Spleen (tissue), 11 donors: ENCODE data around the gene VANGL2. TPM values are rescaled to one million over a fixed set of nuclear protein-coding genes. Genes with fewer than 3 reads are reported as not detected.

Experiments
- DNase-seq: peaks from one replicate; pipeline ENCODE4 v3.0.0-alpha.2; 2020
- H3K27ac ChIP-seq, 8 donors: fragments of 200-600 bp; sonication (generic) in 7 of 8; 1 replicate in 4 of 8; 2 replicates in 4 of 8; pipeline versions ENCODE4 v1.5.0 to v1.8.0; 2016 to 2021; ENCODE audit warnings: inconsistent platforms in 4 of 8, mild to moderate bottlenecking in 4 of 8, moderate library complexity in 1 of 8
- H3K27me3 ChIP-seq, 7 donors: fragments of 200-600 bp; sonication (generic) in 6 of 7; replicated peaks in 1 of 7; 1 replicate in 4 of 7; 2 replicates in 3 of 7; pipeline versions ENCODE4 v1.5.0 to v1.8.0; 2016 to 2021; ENCODE audit warnings: inconsistent platforms in 3 of 7, mild to moderate bottlenecking in 1 of 7
- H3K36me3 ChIP-seq, 6 donors: fragments of 200-600 bp; sonication (generic) in 5 of 6; 1 replicate in 4 of 6; 2 replicates in 2 of 6; pipeline versions ENCODE4 v1.5.0 to v1.8.0; 2016 to 2021; ENCODE audit warnings: inconsistent platforms in 2 of 6
- H3K4me1 ChIP-seq, 6 donors: fragments of 200-600 bp; sonication (generic) in 5 of 6; 1 replicate in 3 of 6; 2 replicates in 3 of 6; pipeline versions ENCODE4 v1.5.0 to v1.8.0; 2016 to 2021; ENCODE audit warnings: inconsistent platforms in 3 of 6
- H3K4me3 ChIP-seq, 8 donors: fragments of 200-600 bp; sonication (generic) in 7 of 8; 1 replicate in 4 of 8; 2 replicates in 4 of 8; pipeline versions ENCODE4 v1.5.0 to v1.8.0; 2016 to 2021; ENCODE audit warnings: inconsistent platforms in 4 of 8, mild to moderate bottlenecking in 4 of 8, moderate library complexity in 2 of 8
- H3K9me3 ChIP-seq, 8 donors: fragments of 200-600 bp; sonication (generic) in 7 of 8; 1 replicate in 4 of 8; 2 replicates in 4 of 8; pipeline versions ENCODE4 v1.5.0 to v1.8.0; 2016 to 2021; ENCODE audit warnings: inconsistent platforms in 4 of 8
- POLR2A ChIP-seq, 3 donors: fragments of 450-650 bp; IDR thresholded peaks; one replicate each; pipeline ENCODE4 v1.5.1; 2017; ENCODE audit warnings: antibody characterized with exemption in 3 of 3, mild to moderate bottlenecking in 1 of 3
- POLR2AphosphoS5 ChIP-seq, 3 donors: sonication (generic); formaldehyde crosslinking; IDR thresholded peaks; one replicate each; pipeline ENCODE4 v1.5.1; 2017; ENCODE audit warnings: antibody characterized with exemption in 3 of 3
- WGBS, 5 donors: extraction: QIAGEN DNeasy Blood & Tissue Kit in 3 of 5; methylation state at CpG; one replicate each; pipeline versions ENCODE4 v1.1.5 to v1.1.7; 2013 to 2018; 5-methylcytosine and 5-hydroxymethylcytosine counted together
- intact Hi-C: fragments of 100-400 bp; cut with DNase I; formaldehyde crosslinking; loops from one replicate; pipeline ENCODE4 v1.15.0; 2023; ENCODE audit warnings: low total_unique reads
- polyA plus RNA-seq, 3 donors: library from polyadenylated mRNA; stranded (reverse); fragments of 200-250 nt; gene quantifications; one replicate each; pipeline ENCODE4 v1.2.1, GENCODE V29; 2013
- total RNA-seq, 7 donors: library from RNA; depleted of rRNA in 3 of 7; stranded (reverse); fragments of >200 nt in 3 of 7; fragmentation: NEBNext Ultra II Directional in 4 of 7; extraction: Animal tissue kit (Norgen Biotek cat#: 25700) in 4 of 7; gene quantifications; one replicate each; pipeline versions ENCODE4 v1.1.0 to v1.2.1, GENCODE V29; 2016 to 2021
- TF ChIP-seq, protein P1 (sequence below), 11 experiments: fragments of 200-600 bp in 7 of 11; fragments of 450-650 bp in 4 of 11; sonication (generic) in 4 of 11; IDR thresholded peaks in 8 of 11; conservative IDR thresholded peaks in 3 of 11; 1 replicate in 7 of 11; 2 replicates in 4 of 11; pipeline versions ENCODE4 v1.4.0 to v1.8.0; 2016 to 2021; ENCODE audit warnings: antibody characterized with exemption in 11 of 11, inconsistent platforms in 4 of 11, mild to moderate bottlenecking in 1 of 11
- donor health status: healthy with polysubstance abuse.
- donor health status: DM: no; HTN: no; CAD: no; lungs with moderate emphysema.
- donor health status: DM: no; HTN: no; CAD: no.
- donor health status: Bipolar disorder and iron deficiency.
- donor health status: healthy.
- donor health status: DM: no; HTN: no; CAD: no.
- donor health status: DM: yes; HTN: yes; CAD: no.

The VANGL2 gene
- total and polyA plus RNA-seq, 10 donors: 0.65 to 7.7 (median 2.0) TPM

DNA sequence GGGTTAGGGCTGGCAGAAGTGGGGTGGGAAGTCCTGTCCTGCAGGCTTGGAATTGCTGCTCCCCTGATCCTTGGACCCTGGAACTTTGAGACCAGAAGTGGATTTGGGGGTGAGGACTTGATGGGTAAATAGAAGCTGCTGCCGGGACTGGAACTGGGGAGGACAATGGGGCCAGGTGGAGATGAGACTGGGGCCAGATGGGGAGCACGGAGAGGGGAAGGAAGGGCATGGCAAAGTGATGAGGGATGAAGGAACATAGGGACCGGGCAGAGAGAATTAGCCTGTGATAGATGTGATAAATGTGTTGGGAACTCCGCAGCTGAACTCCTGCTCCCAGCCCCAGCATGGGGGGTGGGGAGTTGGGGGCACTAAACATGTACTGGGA lies 32.9 kb upstream of the VANGL2 start:
- TF ChIP-seq POLR2A (IDR thresholded peaks at IDR 0.05): no peak
- TF ChIP-seq POLR2AphosphoS5 (IDR thresholded peaks at IDR 0.05): no peak
- TF ChIP-seq, protein P1, sequence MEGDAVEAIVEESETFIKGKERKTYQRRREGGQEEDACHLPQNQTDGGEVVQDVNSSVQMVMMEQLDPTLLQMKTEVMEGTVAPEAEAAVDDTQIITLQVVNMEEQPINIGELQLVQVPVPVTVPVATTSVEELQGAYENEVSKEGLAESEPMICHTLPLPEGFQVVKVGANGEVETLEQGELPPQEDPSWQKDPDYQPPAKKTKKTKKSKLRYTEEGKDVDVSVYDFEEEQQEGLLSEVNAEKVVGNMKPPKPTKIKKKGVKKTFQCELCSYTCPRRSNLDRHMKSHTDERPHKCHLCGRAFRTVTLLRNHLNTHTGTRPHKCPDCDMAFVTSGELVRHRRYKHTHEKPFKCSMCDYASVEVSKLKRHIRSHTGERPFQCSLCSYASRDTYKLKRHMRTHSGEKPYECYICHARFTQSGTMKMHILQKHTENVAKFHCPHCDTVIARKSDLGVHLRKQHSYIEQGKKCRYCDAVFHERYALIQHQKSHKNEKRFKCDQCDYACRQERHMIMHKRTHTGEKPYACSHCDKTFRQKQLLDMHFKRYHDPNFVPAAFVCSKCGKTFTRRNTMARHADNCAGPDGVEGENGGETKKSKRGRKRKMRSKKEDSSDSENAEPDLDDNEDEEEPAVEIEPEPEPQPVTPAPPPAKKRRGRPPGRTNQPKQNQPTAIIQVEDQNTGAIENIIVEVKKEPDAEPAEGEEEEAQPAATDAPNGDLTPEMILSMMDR (IDR thresholded peaks at IDR 0.05 in 8 of 11, conservative IDR thresholded peaks at IDR 0.05 in 3 of 11): no peak
- DNase-seq: no peak
- no peak overlapping the region for H3K4me3 ChIP-seq
- no peaks in the 10 kb centered on the region for H3K4me1 ChIP-seq
- H3K27me3 ChIP-seq: peaks cover 0 to 13% (median 0%) of the 10 kb centered on the region in 7 donors
- no peak overlapping the region for H3K27ac ChIP-seq
- intact Hi-C loops: no loop called here
- H3K9me3 ChIP-seq: no peaks in the 10 kb centered on the region
- no peaks in the 10 kb centered on the region for H3K36me3 ChIP-seq
- WGBS, 5 donors: 35 to 63% (median 42%) methylated on average over 4 of the region's 4 CpGs

DNA sequence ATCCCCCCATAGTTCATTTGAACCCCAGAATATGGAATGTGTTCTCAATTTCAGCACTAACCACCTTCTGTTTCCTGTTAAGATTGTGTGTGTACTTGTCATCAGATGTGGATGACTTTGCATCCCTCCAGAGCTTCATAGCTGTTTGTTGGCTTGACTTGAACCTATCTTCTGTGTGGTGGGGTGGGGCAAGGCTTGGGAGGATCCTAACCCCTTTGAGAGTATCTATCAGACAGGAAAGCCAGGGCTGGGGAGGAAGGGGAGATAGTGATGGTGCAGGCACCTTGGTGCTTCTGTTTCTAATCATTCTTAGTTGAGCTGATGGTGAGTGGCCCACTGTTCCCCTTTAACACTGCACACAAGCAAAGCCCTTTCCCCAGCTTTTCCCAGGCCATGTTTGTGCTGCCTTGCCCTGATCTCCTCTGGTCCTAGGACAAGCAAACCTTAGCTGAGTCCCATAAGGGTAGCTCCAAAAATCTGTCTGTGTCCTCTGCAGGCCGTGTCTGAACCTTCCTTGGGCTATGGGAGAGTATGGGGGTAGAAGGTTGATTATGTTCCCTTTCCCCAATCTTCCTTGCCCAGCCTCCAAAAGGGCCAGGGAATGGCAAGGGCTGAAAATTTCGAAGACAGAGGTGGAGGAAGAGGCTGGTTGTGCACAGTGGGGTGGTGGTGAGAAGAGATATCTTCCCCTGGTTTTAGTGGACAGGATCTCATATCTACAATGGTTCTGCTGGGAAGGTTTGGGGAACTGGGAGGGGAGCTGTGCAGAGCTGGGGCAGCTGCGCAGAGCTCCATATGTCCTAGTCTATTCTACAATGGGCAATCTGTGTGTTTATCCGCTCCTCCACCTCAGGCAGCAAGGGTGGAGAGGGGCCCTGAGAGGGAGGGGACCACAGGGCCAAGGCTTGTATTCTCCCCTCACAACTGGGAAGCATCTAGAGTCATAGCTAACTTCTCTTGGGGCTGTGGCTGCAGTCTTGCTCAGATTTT lies 32.1 kb upstream of the VANGL2 start:
- WGBS, 5 donors: 79 to 87% (median 83%) methylated on average over 4 of the region's 4 CpGs
- DNase-seq: no peak
- no peaks in the 10 kb centered on the region for H3K36me3 ChIP-seq
- no peak overlapping the region for H3K4me3 ChIP-seq
- TF ChIP-seq POLR2AphosphoS5 (IDR thresholded peaks at IDR 0.05): no peak
- TF ChIP-seq, protein P1 (IDR thresholded peaks at IDR 0.05 in 8 of 11, conservative IDR thresholded peaks at IDR 0.05 in 3 of 11): no peak
- no peak for TF ChIP-seq POLR2A (IDR thresholded peaks at IDR 0.05)
- H3K27ac ChIP-seq: no peak overlapping the region
- intact Hi-C loops: no loop called here
- H3K4me1 ChIP-seq: no peaks in the 10 kb centered on the region
- H3K9me3 ChIP-seq: no peaks in the 10 kb centered on the region
- peaks cover 0 to 13% (median 0%) of the 10 kb centered on the region in 7 donors for H3K27me3 ChIP-seq

DNA sequence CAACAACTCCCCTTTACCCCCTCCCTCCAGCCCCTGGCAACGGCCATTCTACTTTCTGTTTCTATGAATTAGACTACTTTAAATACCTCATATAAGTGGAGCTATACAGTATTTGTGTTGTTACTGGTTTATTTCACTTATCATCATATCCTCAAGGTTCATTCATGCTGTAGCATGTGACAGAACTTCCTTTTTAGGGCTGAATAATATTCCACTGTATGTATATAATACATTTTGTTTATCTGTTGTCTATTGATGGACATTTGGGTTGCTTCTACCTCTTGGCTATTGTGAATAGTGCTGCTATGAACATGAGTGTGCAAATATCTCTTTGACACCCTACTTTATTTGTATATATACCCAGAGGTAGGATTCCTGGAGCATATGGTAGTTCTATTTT lies 31.3 kb upstream of the VANGL2 start:
- WGBS, 5 donors: 64 to 74% (median 70%) methylated on average over 1 of the region's 1 CpG

More for the DNA sequence above, 31.3 kb upstream of the VANGL2 start:
- DNase-seq: no peak
- intact Hi-C loops: no loop called here
- Histone ChIP-seq H3K9me3 (no peaks in the 10 kb centered on the region), H3K4me3 (no peak overlapping the region), H3K27me3 (peaks cover 0 to 13% (median 0%) of the 10 kb centered on the region in 7 donors), H3K4me1 (no peaks in the 10 kb centered on the region), H3K27ac (no peak overlapping the region), H3K36me3 (no peaks in the 10 kb centered on the region)
- TF ChIP-seq POLR2A (IDR thresholded peaks at IDR 0.05) (no peak), POLR2AphosphoS5 (IDR thresholded peaks at IDR 0.05) (no peak)
- TF ChIP-seq, protein P1 (IDR thresholded peaks at IDR 0.05 in 8 of 11, conservative IDR thresholded peaks at IDR 0.05 in 3 of 11): no peak
